HG03378 (cell line): ENCODE results near the gene NEGR1.
A peak's percentile ranks its signal among the peaks of the same experiment; 100 is the strongest.
"Not testable (repeated sequence)": the region's sequence is repeated elsewhere in the genome, so short reads cannot be mapped to it uniquely, and the experiment has no call there.

Experiments used
- ATAC-seq: cut with Tn5 transposase; IDR thresholded peaks from one replicate; pipeline ENCODE4 v1.9.1; 2021; ENCODE audit warnings: mild to moderate bottlenecking, moderate library complexity; ENCODE audit not compliant: unreplicated experiment

Gene NEGR1

DNA sequence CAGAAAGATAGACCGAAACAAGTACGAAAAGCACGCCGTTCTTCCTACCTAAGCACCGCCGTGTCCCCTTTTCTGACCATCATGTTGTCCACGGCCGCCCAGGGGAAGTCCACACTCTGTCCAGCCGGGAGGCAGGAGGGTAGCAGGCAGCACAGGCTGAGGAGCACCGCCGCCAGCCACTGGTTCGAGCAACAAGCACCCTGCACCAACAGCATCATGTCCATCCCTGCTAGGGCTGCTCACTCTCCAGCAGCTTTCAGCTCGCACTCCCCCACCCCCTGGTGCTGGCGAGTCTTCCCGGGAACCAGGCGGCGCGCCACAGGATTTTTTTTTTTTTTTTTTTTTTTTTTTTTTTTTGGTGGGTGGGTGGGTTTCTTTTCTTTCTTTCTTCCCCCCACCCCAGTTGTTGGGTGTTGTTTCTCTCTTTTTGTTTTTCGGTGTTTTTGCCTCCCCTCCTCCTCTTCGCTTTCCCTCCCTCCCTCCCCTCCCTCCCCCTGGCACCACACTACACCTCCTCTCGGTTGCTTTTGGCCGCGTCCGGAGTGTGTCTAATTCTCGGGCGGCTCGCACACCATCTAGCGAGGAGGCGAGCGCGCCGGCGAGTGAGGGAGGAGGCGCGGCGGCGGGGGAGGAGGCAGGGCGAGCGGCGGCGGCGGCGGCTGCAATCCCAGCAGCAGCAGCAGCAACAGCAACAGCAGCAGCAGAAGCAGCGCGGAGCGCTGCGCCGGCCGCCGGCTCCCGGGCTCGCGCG lies at the start of gene NEGR1:
Gene NEGR1, minus strand, starts transcription at position 269 of the 751 bp plus-strand sequence.
- ATAC-seq: peak; percentile 67

DNA sequence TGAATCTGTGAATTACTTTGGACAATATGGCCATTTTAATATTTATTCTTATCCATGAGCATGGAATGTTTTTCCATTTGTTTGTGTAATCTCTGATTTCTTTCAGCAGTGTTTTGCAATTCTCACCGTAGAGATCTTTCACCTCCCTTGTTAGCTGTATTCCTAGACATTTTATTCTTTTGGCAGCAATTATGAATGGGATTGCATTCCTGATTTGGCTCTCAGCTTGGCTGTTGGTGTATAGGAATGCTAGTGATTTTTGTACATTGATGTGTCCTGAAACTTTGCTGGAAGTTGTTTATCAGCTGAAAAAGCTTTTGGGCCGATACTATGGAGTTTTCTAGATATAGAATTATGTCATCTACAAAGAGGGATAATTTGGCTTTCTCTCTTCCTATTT lies 44.2 kb upstream of the NEGR1 start:
- ATAC-seq: no peak

DNA sequence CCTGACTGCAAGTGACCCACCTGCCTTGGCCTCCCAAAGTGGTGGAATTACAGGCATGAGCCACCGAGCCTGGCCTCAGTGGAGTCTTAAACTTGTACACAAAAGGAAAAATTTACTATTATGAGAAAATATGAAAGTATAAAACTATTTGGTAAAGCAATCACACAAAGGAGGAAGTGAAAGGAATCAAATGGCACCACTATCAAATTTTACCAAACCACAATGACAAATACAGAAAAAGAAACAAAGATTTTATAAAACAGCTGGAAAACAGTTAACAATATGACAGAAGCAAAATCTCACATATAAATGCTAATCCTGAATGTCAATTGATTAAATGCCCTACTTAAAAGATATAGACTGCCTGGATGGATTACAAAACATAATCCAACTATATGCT lies 42.1 kb upstream of the NEGR1 start:
- no peak for ATAC-seq

DNA sequence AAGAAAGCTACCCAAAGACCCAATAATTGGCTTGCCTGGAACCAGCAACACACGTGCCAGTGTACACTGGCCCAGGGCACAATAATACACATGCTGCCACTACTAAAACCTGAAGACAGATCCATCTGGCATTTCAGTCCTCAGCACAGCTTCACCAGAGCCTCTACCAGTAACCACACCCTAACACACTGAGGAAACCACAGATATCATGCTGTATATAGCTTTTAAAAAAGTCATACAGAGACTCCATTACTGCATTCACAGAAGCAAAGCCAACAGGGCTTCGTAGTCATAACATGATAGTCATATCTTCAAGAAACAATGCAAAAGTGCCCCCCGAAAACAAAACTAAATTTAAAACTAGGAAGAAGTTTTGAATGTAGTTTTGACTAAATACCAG lies 40.6 kb upstream of the NEGR1 start:
- no peak for ATAC-seq

DNA sequence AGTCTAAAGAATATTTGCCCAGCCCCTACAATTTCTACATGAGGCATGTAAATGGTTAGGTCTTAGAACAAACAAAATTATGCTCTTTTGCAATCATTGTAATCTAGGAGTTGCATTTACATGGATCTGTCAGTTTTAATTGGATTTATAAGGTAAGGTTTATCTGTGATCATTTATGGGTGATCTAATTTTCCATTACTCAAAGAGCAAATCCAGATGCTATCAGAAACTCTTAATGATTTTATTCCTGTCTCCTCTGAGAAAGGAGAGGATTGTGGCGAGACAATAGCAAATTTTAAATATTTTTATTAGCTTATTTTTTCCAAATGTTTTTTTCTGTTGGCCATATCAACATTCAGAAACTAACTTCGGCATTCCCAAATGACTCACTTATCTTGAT lies 14.2 kb upstream of the NEGR1 start:
- no peak for ATAC-seq

DNA sequence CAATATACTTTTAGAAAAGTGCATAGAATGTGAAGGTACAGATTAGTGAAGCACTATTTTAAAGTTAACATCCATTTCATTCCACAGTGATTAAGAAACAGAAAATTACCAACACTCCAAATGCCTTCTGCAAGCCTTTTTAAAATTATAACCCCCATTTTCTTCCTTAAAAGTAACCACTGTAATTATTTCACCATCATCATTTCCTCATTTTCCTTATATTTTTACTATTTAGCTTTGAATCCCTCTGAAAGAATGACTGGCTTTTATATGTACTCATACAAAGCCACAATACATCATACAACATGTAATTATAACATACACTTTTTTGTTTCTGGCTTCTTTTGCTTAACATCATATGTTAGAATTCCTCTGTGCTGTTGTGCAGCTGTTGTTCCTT lies 6.5 kb upstream of the NEGR1 start:
- no peak for ATAC-seq

DNA sequence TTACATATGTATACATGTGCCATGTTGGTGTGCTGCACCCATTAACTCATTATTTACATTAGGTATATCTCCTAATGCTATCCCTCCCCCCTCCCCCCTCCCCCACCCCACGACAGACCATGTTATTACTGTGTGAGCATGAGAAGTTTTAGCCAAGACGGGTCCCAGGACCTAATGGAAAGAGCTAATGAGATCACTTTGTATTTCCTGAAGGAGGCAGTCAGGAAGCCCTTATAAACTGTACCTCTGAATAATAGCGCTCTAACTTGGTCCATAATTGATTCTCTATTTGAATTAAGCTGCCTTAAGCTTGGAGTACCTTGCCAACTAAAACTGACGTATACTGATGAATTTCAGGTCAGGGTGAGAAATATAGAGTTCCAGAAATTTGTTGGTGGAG lies 4.1 kb upstream of the NEGR1 start:
- ATAC-seq: no peak

DNA sequence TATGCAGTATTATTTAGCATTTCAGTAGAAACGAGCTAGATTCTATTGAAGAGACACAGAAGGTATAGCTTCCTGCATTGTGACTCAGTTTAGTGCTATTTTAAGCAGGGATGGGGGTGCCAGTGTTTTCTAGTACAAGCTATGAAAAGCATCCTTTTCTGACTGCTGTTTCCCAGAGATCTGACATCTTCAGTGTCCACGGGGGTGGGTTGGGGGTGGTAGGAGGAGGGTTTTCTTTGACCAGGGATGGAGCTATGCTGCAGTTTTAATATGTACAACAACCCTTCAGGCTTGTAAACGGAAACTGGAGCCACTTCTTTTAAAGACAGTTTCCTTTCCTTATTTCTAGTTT lies 2.7 kb upstream of the NEGR1 start:
- no peak for ATAC-seq

DNA sequence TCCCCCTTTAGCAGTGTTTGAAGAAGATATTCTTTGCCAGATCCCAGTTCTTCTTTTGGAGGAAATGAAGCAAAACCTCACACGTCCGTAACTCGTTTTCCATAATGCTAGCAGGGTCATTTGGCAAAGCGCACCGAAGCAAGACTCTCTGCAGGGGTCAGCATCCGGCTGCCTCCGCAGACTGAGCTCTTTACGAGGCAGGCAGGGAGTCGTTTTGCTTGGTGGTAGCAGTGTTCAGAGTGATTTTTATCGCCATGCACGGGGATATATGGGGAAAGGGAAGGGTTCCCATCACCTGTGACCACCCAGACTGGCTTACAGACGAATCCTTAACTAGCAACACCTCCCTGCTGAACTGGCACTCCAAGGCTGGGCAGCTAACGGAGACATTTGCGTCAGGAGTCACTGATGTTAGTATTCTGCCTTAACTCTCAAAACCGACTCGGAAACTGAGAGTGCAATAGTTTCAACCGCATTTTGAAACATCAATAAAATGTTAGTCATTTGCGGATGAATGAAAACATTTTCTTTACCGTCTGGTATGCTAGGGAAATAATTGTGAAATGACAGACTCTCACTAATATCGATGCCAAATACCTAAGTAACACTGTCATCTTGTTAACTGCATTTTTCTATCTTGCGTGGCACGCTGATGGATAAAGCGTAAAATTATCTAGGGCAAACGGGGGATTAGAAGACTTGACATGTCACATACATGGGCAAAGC lies 2.2 kb upstream of the NEGR1 start:
- peak; percentile 82 for ATAC-seq

DNA sequence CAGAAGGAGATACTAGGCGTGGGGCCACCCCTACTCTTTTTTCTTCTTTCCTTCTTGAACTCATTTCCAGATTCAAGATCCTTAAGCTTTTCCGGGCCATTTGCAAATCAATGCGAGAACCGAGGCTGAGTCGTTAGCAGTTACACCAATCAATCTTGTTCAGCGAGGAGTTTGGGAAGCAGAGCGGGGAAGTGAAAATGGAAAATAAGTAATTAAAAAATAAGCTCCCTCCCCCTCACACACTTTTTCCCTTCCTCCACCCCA lies 1.7 kb upstream of the NEGR1 start:
- ATAC-seq: no peak

DNA sequence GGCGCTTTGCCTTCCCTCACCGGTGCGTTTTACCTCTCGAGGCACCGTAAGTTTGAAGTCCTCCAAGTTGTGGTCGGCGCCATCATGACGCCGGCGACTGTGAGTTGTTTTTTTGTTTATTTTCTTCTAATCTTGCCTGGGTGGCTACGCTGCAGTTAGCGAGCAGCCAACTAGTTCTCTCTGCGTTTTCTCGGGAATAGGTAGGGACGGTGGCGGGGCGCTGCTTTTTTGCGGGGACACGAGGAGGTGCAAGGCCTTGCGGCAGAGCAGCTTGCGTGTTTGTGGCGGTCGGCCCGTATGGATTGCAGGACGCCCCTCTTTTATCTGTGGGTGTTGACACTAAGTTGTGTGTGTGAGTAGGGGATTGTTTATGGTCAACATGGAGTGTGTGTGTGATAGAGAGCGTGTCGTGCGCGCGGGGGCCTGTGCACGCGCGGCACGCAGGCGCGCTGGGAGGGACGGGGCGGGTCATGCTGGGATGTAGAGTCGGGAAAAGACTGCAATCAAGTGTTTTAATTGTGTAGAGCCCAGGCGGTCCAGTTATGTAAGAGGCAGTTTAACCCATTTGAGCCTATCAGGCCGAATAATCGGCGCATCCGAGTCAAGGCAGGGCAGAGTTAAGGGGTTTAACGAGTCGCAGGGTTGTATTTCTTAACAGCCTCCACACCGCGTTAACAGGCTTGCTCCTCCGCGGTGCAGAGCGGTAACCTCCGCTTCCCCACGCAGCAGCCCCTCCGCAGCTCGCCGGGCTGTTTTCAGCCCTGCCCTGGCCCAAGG lies 1.2 kb upstream of the NEGR1 start:
- ATAC-seq: no peak

DNA sequence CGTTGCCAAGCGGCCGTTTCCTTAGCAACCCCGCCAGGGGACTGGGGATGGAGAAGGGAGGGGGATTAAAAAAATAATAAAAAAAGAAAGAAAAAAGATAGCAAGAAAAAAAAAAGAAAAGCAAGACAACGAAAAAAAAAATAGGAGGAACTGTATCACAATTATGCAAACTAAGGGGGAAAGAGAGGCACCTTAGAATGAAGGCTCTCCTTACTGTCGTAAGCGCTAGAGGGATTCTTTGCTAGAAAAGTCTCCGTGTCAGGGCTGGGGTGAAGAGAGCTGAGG lies 625 bp upstream of the NEGR1 start:
- no peak for ATAC-seq

DNA sequence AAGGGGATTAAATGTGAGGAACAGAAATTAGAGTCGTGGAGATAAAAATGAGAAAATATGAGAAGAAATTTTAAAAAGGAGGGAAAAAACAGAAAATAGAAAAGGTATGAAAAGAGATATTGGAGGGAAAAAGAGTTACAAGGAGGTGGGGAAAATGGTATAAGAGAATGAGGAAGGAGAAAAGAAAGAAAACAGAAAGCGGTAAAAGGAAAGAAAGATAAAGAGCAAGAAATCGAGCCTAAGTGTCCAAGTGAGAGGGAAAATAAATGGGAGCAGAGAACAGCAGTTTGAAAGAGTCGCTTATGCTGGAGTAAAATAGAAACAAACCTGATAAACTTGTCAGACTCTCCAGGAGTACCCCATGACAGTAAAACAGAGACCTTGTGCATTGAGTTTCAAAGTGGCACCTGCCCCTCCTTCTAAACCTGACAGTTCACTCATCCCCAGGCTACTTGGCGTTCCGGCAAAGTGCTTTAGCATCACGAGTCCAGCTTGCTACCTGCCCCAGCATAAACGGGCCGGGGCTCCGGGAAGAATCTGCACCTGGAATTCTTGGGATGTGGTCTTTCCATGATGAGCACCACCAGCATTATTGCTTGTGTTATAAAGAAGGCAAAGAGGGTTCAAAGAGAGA lies 585 bp downstream of the NEGR1 start:
- ATAC-seq: no peak

DNA sequence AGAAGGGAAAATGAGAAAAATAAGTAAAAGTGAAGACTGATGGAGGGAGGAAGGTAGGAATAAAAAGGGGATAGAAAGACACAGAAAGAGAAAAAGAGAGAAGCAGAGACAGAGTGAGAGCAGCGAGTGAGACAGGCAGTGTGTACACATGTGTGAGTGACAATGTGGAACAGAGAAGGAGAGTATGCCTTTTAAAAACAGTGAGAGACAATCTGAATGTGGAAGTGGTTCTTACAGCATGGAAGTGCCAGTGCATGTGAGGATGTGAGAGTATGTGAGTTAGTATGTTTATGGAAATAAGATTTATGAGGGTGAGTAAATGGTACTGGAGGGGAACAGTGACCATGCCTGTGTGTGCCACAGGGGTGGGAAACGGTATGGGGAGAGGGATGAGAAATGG lies 1.2 kb downstream of the NEGR1 start:
- ATAC-seq: no peak

DNA sequence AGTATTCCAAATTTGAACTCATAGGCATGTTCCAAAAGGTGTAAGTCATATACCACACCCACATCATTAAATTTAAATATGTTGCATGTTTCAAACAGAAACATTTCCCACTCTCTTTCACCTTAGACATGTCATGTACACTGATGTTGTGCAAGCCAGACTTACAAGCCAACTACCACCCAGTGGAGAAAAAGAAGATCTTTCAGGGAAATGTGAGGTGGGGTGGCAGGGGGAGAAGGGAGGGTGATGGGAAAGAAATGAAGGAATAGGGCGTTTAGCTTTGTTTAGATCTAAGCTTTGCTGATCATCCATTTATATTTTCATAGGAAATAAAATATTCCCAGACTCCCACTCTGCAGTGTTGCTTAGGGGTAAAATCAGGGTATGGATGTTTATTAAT lies 1.6 kb downstream of the NEGR1 start:
- ATAC-seq: no peak

DNA sequence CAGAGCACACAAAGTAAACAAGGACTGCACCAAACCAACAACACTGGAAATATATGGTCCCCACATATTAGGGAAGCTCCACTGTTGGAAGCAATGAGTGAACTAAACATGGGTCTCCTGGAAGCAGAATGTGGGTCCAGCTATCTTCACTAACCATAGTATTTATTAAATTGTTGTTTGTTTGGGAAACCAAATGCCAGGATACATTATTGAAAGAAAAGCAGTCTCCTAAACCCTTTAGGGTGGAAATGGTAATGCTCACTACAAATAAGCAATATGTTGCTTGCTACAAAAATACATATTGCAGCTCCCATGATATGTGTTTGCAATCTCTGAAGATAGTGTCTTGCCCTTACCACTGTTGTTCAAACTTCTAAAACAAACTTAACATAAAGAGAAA lies 2.2 kb downstream of the NEGR1 start:
- ATAC-seq: no peak

DNA sequence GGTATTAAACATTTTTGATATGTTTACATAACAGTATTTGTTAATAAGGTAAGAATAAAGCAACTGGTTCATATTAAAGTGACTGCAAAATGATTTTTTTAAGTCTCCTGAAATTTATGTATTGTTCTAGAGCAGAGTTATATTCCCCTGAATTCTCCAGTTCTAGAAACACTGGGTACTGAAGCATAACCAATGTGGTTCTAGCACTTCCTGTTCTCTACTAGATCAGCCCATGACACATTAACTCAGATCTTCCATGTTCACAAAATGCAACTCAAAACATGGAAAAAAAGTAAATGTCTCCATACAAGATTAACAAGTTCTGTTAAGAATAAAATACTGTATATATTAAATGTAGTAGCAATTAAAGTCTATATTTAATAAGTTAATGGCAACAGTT lies 3.9 kb downstream of the NEGR1 start:
- ATAC-seq: peak; percentile 39

DNA sequence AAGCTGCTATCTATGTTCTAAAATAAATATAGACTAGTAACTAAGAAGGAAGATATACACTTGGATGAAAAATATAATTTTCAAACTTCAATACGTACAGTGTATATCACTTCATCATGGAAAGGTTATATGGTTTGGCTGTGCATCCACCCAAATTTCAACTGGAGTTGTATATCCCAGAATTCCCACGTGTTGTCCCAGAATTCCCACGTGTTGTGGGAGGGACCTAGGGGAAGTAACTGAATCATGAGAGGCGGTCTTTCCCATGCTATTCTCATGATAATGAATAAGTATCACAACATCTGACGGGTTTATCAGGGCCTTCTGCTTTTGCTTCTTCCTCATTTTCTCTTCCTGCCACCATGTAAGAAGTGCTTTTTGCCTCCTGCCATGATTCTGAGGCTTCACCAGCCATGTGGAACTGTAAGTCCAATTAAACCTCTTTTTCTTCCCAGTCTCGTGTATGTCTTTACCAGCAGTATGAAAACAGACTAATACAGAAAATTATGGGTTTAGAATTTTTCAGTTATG lies 10.7 kb downstream of the NEGR1 start:
- no peak for ATAC-seq

DNA sequence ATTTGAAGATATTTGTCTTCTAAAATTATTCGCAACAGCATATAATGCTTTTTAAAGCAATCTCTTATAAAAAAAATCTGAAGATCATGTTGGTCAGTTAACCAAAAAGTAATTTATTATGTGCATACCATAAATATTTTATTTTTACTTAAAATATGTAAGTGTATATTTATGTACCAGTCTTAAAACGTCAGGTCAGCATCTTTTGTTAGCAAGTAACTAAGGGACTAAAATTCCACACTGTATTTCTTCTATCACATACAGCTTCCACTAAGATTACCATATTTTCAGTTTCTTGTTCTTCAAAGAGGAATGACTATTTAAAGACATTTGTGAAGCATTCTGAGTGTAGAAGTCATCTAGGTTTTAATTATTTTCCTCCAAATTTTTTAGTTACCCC lies 19.6 kb downstream of the NEGR1 start:
- ATAC-seq: no peak

DNA sequence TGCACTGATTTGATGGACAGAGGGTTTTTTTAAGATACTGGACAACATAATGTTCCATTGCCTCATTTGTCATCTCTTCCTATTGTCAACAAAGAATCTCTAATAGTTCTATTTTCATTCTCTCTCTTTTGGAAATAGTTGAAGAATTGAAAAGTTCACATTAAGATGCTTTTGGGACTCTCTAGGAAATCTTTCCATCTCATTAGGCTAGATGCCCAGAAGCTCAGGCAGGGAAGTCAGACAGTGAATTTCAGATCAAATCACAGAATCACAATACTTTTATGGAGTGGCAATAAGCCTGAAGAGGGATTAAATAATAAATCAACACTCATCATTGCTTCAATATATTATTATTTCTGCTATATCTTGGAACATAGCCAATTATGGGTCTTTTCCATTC lies 29.2 kb downstream of the NEGR1 start:
- ATAC-seq: no peak

DNA sequence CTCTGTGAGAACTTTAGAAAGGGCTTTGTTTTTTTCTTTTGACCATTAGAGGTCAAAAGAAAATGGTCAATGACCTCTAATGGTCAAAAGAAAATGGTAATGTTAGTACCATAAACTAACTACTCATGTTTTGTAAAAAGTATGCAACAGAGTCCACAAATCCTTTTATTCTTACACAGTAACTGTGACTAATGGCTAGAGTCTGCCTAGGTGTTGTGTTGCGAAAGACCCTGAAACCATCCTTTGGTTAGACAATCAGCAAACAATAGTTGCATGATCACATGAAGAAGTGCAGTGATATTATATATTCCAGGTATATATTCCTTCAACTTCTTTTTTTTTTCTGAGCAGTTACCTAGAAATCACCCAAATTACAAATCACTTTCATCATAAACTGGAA lies 40.9 kb downstream of the NEGR1 start:
- no peak for ATAC-seq

DNA sequence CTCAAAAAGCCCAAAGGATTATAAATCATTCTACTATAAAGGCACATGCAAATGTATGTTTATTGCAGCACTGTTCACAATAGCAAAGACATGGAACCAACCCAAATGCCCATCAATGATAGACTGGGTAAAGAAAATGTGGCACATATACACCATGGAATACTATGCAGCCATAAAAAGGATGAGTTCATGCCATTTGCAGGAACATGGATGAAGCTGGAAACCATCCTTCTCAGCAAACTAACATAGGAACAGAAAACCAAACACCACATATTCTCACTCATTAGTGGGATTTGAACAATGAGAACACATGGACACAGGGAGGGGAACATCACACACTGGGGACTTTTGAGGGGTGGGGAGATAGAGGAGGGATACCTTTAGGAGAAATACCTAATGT lies 46.4 kb downstream of the NEGR1 start:
- not testable (repeated sequence) for ATAC-seq
